ENCODE measurements around the gene ATAD1.
"Not testable (repeated sequence)": the region's sequence is repeated elsewhere in the genome, so short reads cannot be mapped to it uniquely, and the experiment has no call there.

ATAD1 gene

GRCh38 chr10:87804939-87805569 lies 13.0 kb downstream of the ATAD1 start:
- FAIRE-seq (no peak), DNase-seq (ENCODE audit: insufficient read length, low spot score) (no peak)

- FAIRE-seq (no peak), DNase-seq (ENCODE audit: insufficient read length, low spot score) (no peak)
Observed at GRCh38 chr10:87803831-87804230, 14.2 kb downstream of the ATAD1 start.

GRCh38 chr10:87803328-87803727 lies 14.7 kb downstream of the ATAD1 start:
- no peak for FAIRE-seq
- DNase-seq (ENCODE audit: insufficient read length, low spot score) = no peak

GRCh38 chr10:87801813-87802435 lies 16.1 kb downstream of the ATAD1 start:
- not testable (repeated sequence) for FAIRE-seq; DNase-seq (ENCODE audit: insufficient read length, low spot score)

- FAIRE-seq (no peak), DNase-seq (ENCODE audit: insufficient read length, low spot score) (no peak)
Observed at GRCh38 chr10:87799860-87800259, 18.2 kb downstream of the ATAD1 start.

- no peak for FAIRE-seq
- no peak for DNase-seq (ENCODE audit: insufficient read length, low spot score)
Observed at GRCh38 chr10:87798082-87798481, 19.9 kb downstream of the ATAD1 start.

GRCh38 chr10:87794285-87794684 lies 23.7 kb downstream of the ATAD1 start:
- FAIRE-seq = no peak

GRCh38 chr10:87790185-87790584 lies 27.8 kb downstream of the ATAD1 start:
- no peak for FAIRE-seq
- no peak for DNase-seq (ENCODE audit: insufficient read length, low spot score)

More at GRCh38 chr10:87794285-87794684, 23.7 kb downstream of the ATAD1 start:
- no peak for DNase-seq (ENCODE audit: insufficient read length, low spot score)

- FAIRE-seq = no peak
- DNase-seq (ENCODE audit: insufficient read length, low spot score) = no peak
Observed at GRCh38 chr10:87786421-87786820, 31.6 kb downstream of the ATAD1 start.

GRCh38 chr10:87782721-87783120 lies 35.3 kb downstream of the ATAD1 start:
- no peak for DNase-seq (ENCODE audit: insufficient read length, low spot score)
- no peak for FAIRE-seq

GRCh38 chr10:87781545-87781944 lies 36.5 kb downstream of the ATAD1 start:
- FAIRE-seq = no peak

GRCh38 chr10:87776328-87776727 lies 41.7 kb downstream of the ATAD1 start:
- FAIRE-seq (no peak), DNase-seq (ENCODE audit: insufficient read length, low spot score) (no peak)

More at GRCh38 chr10:87781545-87781944, 36.5 kb downstream of the ATAD1 start:
- DNase-seq (ENCODE audit: insufficient read length, low spot score) = no peak

GRCh38 chr10:87775766-87776165 lies 42.3 kb downstream of the ATAD1 start:
- no peak for FAIRE-seq

GRCh38 chr10:87771871-87772500 lies 46.0 kb downstream of the ATAD1 start:
- FAIRE-seq (no peak), DNase-seq (ENCODE audit: insufficient read length, low spot score) (peak; percentile 33)

More at GRCh38 chr10:87775766-87776165, 42.3 kb downstream of the ATAD1 start:
- DNase-seq (ENCODE audit: insufficient read length, low spot score) = no peak

GRCh38 chr10:87767253-87767652 lies 50.8 kb downstream of the ATAD1 start:
- DNase-seq (ENCODE audit: insufficient read length, low spot score) = no peak
- no peak for FAIRE-seq

GRCh38 chr10:87765666-87766376 lies 52.2 kb downstream of the ATAD1 start:
- no peak for FAIRE-seq

GRCh38 chr10:87764072-87764934 lies 53.7 kb downstream of the ATAD1 start:
- DNase-seq (ENCODE audit: insufficient read length, low spot score) (no peak), FAIRE-seq (no peak)

More at GRCh38 chr10:87765666-87766376, 52.2 kb downstream of the ATAD1 start:
- DNase-seq (ENCODE audit: insufficient read length, low spot score) = no peak

- no peak for FAIRE-seq
- DNase-seq (ENCODE audit: insufficient read length, low spot score) = no peak
Observed at GRCh38 chr10:87763086-87763861, 54.8 kb downstream of the ATAD1 start.

- FAIRE-seq (peak; percentile 13), DNase-seq (ENCODE audit: insufficient read length, low spot score) (peak; percentile 17)
Observed at GRCh38 chr10:87761892-87762291, 56.1 kb downstream of the ATAD1 start.

- no peak for FAIRE-seq
Observed at GRCh38 chr10:87761153-87761552, 56.9 kb downstream of the ATAD1 start.

More at GRCh38 chr10:87761153-87761552, 56.9 kb downstream of the ATAD1 start:
- no peak for DNase-seq (ENCODE audit: insufficient read length, low spot score)
